HG03457 (cell line): ENCODE measurements around the gene HSPA12B.

Experiments
- ATAC-seq: cut with Tn5 transposase; IDR thresholded peaks from one replicate; pipeline ENCODE4 v1.9.1; 2021; ENCODE audit warnings: moderate number of reproducible peaks; ENCODE audit not compliant: unreplicated experiment

HSPA12B gene

GRCh38 chr20:3747471-3747870 is 15.0 kb downstream of the HSPA12B start:
- ATAC-seq = no peak

- ATAC-seq = no peak
Measured at GRCh38 chr20:3748073-3748472, 15.6 kb downstream of the HSPA12B start.

- ATAC-seq = no peak
Measured at GRCh38 chr20:3749087-3749688, 16.7 kb downstream of the HSPA12B start.

- ATAC-seq = no peak
Measured at GRCh38 chr20:3749689-3750531, 17.4 kb downstream of the HSPA12B start.

GRCh38 chr20:3751305-3751674 is 18.8 kb downstream of the HSPA12B start:
- ATAC-seq = no peak

GRCh38 chr20:3751675-3752385 is 19.3 kb downstream of the HSPA12B start:
- no peak for ATAC-seq

GRCh38 chr20:3752386-3752759 is 19.9 kb downstream of the HSPA12B start:
- no peak for ATAC-seq

- ATAC-seq = no peak
Measured at GRCh38 chr20:3753098-3753497, 20.6 kb downstream of the HSPA12B start.

GRCh38 chr20:3753501-3754275 is 21.2 kb downstream of the HSPA12B start:
- no peak for ATAC-seq

- ATAC-seq = no peak
Measured at GRCh38 chr20:3754276-3754630, 21.8 kb downstream of the HSPA12B start.

- ATAC-seq = no peak
Measured at GRCh38 chr20:3755269-3755668, 22.8 kb downstream of the HSPA12B start.

- no peak for ATAC-seq
Measured at GRCh38 chr20:3755814-3756480, 23.5 kb downstream of the HSPA12B start.

GRCh38 chr20:3757268-3757667 is 24.8 kb downstream of the HSPA12B start:
- ATAC-seq = no peak

GRCh38 chr20:3758566-3758965 is 26.1 kb downstream of the HSPA12B start:
- ATAC-seq = no peak

GRCh38 chr20:3759316-3759823 is 26.9 kb downstream of the HSPA12B start:
- no peak for ATAC-seq

GRCh38 chr20:3759884-3760283 is 27.4 kb downstream of the HSPA12B start:
- ATAC-seq = no peak

- ATAC-seq = no peak
Measured at GRCh38 chr20:3760655-3761348, 28.3 kb downstream of the HSPA12B start.

GRCh38 chr20:3763671-3764601 is 31.5 kb downstream of the HSPA12B start:
- no peak for ATAC-seq

- ATAC-seq = no peak
Measured at GRCh38 chr20:3764659-3765058, 32.2 kb downstream of the HSPA12B start.
